GM18867 (cell line): ENCODE measurements around the gene EN2.

ENCODE experiments used
- ATAC-seq: cut with Tn5 transposase; IDR thresholded peaks from one replicate; pipeline ENCODE4 v1.9.1; 2021; ENCODE audit warnings: mild to moderate bottlenecking, moderate library complexity; ENCODE audit not compliant: unreplicated experiment

EN2 gene

DNA sequence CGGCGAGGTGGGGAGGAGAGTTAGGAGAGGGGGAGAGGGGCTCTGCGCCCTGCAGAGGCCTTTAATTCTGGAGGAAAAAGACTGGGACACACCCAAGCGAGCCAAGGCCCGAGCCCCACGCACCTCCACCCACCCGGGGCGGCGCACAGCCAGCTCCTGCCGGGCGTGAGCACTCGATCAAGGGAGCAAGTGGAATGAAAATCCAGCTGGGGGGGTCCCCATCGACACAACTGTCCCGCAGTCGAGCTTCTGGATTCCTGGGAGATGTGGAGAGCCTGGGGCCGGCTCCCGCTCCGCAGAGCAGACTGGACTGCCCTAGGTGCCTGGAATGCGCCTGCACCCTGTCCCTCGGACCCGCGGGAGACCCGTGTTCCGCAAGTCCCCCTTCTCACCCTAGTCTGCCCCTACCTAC is 7.4 kb upstream of the EN2 start:
- ATAC-seq = no peak

DNA sequence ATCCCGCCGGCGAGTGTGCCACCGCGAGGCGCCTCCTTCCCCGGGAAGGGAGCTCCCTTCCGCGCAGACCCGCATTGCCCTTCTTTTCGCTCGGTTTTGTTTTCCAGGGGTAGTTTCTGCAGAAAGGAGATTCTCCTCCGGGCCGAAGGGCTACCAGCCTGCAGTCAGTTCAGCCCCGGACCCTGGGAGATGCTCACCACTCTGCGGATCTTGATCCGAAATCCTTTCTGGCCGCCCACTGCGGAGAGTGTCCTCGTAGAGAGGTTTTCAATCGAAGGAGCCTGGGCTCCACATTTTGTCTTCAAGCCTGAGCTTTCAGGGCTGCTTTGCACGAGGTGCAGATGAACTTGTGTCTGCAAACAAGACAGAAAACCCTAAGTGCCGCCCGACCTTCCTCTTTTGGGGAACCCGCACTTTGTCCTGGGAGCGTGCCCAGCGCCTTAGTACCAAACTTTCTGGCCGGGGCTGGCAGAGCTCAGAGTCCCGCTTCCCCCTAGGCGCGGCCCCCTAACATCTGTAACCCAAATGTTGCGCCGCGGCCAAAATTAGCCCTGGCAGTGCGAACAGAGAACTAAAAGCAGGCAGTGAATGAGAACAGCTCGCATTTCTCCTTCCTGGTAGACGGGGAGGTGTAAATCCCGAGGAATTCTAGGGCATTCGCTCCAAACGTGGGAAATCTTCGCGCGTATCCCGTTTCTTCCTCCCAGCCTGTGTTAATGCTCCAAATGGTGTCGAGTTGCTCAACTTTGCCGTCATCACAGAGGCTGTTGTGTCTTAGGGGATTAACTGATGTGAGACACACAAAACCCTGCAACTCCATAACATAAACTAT is 6.7 kb upstream of the EN2 start:
- ATAC-seq = no peak

DNA sequence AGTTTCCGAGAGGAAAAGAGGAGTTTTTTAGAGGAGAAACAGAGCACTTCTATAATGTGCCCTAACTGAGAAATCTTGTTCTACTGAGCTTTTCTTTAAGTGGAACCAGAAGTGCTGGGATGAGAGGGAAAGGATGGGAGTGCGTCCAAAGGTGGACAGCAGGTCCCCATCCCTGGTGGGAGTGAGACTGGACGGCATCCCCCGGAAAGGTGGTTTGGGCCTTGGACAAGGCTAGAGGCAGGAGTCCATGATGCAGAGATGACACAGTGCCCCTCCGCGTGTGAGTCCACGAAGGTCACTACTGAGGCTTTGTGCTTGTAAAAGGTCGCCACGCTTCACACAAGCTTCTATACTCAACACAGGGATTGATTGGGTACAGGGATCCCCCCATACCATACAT is 6.1 kb upstream of the EN2 start:
- no peak for ATAC-seq

DNA sequence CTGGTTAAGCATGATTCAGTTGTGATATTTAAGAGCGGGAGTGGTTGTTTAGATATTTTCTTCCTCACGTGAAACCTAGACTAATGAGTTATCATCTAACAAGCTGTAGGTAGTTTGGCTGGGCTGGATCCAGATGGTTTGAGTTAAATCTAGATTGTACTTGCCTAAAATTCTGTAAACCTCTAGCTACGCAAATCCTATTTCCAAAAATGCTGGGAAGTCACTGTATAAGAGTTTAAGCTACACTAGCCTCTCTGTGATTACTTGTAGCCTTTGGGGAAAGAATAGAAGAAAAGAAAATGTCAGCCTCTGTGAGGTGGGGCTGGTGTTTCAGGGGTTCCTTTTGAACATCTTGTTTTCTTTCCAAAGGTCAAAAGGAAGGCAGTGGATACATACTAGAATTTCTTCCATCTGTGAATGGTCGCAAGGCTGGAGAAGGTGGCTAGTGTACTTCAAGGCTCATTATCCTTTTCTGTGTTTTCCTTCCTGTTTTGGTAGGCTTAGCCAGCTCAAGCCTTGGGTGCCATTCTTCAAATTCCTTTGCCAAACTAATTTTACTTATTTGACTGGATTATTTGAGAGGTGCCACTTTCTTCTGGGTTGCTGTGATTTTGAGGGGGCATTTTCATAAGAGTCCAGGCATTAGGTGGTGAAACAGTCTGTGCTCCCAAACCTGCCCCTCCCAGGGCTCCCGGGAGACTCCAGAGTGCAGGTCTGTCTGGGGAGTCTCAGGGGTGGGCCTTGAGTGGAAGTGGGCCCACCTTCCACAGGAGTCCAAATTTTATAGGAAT is 5.2 kb upstream of the EN2 start:
- ATAC-seq = no peak

DNA sequence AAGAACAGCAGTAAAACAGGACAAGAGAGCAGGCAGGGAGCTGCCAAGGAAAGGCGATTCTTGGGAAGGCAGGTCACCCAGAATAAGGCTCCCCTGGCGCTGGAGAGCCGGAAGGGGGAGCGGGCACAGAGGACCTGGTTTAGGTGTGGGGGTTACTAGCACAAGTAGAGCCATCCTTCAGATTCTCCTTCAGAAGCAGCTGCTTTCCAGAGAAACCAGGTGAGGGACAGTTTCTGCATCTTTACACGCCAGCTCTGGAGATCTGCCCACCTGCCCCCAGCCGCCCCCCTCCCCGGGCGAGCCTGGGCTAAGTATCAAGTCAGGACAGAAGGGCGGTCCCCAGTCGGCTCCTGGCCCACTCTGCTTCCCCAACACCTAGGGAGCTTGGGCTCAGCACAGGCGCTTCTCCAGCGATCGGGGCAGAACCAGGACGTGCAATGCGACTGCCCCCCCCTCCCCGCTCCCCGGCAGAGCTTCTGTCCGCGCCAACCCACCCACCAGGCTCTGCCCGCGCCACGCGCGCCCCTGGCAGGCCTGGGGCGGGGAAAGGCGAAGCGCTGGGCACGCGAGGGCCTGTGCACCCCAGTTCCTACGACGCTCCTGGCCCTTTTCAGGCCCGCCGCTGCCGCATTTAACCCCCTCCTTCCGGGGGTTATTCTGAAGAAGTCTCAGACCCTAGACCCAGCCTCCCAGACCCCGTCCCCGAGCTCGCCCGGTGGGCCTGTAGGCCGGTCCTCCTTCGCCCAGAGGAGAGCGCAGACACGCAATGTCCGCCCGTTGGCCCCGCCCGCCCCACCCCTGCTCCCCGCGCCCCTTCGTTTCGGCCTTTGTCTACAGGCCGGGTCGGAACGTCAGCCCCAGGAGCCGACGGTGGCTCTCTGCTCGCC is 4.4 kb upstream of the EN2 start:
- ATAC-seq = no peak

DNA sequence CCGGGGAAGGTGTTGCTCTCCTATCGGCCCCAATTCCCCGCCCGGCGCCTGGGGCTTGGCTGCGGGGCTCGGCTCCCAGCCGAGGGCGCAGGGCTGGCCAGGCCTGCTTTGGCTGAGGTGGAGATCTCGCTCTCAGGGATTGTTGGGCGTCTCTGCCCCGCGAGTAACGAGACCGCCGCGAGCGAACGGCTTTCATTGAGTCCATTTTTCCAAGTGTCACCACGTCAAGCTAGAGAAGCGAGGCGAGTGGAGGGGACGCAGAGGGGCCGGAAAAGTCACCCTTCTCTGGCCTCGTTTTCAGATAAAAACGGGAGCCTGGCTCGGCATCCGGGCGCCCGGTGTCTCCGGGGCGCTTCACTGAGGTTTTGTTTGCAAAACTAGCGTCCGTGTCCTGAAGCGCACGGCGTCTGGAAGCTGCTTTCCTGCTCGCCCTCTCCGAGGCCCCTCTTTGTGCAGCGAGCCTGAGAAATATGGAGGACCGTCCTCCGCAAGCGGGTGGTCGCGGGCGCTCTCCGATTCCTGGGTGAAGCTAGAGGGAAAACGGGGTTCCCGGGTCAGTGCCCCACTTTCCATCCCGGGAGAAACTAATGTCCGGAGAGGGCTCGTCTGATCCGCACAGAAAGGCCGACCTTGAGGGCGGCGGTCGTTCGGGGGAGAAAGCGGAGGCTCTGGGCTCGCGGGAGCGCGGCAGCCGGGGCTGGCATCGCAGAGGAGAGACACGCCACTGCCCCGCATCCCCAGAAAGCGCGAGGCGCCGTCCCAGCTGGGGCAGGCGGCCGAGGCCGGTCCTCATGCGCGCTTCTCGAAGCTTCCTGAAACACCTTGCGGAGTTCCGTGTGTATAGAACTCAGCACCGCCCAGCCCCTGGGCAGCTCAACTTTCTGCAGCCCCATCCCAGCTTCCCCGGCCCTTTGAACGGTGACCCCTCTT is 3.5 kb upstream of the EN2 start:
- ATAC-seq = no peak

DNA sequence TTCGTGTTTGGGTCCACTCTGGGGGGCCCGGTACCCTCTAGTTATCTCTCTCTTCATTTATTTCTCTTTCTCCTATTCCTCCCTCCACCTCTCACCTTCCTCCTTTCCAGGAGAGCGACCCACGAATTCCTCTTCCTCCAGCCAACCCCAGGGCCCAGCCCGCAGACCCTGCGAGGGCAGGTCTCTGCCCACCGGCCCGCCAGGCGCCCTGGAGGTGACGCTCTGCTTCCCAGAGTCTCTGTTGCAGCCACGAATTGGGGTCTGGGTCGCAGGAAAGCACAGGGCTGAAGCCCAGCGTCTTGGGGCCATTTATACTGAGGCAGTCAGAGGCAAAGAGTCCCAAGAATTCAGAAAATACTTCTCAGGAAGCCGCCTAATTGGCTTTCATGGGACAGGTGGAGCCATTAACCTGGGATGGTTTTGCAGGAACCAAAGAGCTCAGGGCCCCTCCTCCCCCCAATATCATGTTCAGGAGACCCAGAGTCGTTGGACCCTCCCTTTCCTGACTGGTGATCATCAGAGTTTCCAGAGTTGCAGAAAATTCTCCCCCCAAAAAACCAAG is 2.7 kb upstream of the EN2 start:
- ATAC-seq = no peak

DNA sequence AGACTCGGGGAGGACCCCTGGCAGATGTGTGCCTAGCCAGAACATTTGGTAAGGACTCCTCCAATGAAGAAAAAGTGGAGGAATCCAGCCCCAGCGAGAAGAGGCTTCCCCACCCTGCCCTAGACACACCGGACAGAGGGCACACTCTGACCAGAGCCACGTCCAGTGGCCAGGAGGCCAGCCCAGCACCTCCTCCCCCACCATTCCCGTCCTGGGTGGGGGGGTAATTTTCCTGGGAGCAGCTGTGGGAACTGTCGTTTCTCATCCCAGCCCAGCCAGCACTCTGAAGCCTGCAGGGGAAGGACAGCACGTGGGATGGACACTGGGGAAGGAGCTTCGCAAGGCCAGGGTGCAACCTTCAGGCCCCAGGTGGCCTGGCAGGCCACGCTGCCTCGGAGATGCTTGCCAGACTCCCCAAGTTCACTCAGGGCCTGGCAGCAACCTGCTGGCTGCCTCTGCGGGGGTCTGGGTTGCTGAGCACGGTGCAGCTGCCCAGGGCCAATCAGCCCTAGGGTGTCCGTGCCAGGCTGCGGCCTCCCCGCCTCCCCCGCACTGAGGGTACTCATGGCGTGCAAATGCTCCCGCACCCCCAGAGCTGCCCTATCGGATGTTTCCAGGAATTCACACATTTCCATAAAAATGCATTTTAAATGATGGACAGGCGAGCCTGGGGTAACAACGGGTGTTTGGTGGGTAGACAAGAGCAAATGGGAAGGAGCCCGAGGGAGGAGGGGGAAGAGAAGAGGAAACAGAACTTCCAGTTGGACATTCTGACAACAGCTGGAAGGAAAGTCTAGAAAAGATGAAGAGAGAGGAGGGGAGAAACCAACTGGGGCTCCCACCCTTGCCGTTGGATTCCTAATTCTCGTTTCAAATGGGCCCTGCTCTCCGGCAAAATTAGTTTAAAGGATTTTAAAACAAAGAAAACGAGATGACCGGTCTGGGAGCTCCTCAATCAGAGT is 1.9 kb upstream of the EN2 start:
- no peak for ATAC-seq

DNA sequence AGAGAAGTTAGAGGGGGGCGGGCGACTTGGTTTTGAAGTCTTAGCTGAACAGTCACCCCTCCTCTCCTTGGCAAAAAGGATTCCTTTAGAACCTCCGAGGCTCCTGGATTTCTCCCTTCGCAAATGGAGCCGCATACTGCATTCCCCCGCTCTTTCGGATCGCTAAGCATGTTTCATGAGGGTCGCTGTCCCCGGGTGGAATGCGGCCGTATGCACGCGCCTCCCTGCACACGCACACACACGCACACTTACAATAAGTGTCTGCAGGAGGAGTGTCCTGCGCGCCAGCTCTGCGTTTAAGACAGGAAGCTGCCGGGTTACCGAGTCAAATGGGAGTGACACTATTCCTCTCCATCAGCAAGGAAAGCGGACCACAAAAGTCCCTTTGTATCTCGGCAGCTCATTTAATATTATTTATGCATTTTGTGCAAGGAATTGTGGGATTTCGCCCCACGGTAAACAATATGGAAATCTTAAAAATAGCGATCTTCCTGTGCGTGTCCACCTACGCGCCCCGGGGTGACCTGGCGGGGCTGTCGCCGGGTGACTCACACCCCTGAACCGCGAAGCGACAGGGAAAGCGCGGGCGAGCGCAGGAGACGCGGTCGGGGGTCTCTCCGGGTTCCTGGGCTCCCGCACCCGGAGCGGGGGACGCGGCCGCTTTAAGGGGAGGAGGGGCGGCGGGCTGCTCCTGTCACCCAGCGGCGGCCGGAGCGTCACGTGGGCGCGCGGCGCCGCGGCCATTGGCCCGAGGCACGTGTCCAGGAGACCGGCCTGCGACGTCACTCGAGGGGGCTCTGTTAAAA is 988 bp upstream of the EN2 start:
- no peak for ATAC-seq

DNA sequence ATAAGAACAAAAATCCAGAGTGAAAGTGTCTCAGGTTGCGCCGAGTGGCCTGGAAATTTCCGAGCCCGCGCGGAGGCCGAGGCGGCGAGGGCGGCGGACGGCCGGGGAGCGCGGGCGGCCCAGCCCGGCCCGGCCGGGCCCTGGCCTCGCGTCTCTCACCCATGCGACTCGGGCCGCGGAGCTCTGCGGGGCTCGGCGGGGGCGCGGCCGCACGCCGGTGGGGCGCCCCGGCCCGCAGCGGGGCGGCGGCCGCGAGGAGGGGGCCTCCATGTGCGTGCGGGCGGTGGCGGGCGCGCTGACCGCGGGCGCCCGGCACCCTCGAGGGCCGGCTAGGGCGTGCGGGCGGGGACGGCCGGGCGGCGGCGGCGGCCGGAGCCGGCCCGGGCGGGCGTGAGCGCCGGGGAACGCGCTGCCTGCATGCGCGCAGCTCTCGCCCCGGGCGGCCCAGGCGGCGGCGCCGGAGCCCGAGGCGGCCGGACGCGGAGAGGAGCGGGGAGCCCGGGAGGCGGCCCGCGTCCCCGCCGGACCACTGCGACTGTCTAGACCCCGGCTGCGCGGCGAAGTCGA is 302 bp upstream of the EN2 start:
- no peak for ATAC-seq

DNA sequence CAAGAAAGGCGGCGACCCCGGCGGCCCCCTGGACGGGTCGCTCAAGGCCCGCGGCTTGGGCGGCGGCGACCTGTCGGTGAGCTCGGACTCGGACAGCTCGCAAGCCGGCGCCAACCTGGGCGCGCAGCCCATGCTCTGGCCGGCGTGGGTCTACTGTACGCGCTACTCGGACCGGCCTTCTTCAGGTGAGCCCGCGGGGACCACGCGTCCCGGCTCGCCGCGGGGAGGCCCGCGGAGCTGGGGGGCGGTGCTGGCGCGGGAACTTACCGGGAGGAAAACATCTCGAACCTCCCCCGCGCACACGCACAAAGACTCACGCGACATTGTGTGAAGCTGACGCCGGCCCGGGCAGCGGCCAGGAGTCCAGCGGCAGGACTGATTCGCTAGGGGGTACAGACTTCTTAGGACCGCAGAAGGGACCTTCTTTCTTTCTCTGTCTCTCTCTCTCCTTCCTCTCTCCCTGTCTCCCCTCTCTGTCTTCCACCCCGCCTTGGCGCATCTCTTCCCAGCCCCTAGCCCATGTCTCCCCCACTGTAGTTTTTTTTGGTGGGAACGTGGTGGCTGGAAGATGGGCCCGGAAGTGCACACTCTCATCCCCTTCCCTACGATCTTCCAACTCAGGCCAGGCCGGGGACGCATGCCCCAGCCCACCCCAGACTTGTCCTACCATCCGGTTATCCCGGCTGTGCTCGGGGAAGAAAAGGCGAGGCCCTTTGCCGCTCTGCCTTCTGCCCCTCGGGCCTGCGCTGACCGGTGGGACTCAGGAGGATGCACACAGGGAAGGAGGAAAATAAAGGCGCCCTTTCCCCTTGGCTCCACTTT is 1.2 kb downstream of the EN2 start:
- ATAC-seq = no peak

DNA sequence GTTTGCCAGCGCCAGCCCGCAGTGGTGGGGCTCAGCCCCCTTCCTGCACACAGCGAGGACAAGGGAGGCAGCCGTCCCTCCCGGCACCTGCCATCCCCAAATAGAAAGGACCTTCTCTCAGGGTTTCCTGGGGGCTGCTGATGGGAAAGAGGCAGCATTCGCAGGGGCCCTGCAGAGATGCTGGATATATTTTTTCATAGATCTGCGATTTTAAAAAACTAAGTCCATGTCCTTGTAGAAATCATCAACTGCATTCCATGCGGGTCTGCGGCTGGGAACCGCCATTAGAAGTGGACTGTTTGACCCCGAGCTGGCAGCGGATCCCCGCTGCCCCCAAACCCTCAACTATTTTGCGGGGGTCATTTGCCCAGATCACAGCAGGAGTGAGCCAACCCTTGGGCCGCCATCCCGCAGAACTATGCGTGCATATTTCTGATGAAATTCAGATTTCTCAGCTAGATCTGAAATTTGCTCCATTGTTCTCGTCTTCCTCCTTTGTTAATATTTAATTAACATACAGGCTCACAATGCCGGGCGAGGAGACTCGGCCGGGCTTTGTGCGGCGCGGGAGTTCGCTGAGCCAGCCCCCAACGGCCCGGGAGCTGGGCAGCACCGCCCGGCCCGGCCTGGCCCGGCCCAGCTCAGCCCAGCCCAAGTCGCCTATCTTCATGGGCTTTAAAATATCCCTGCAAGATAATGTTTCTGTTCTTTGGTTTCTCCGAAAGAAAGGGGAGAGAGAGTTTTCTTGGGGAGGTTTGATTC is 2.0 kb downstream of the EN2 start:
- no peak for ATAC-seq

DNA sequence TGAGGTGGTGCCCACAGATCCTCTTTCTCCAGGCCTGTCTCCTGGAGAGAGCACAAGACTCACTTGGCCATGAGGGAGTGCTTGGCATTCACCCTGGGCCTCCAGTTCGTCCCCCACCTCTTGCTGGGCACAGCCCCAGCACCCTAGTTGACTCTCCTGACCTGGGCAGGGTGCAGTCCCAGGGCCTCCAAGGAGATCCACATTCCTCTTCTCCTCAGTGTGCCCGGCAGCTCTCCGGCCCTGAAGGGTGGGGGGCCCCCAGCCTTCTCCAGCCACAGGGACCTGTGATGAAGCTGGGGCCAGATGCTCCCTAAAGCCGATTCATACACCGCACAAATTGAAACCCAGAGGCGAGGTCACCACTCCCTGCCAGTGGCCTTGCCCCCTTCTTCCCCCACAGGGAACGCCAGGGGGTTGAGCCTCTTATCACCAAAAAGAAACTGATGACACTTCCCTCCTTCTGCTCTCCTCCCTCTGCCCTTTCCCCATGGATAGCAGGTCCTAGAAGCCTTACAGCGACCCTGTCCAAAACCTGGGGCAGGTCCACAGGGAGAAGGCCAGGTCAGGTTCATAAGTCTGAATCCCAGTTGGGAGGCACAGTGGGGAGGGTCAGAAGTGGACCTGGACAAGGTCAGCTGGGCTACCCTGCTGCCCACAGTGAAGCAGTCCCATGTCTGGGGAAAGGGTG is 3.1 kb downstream of the EN2 start:
- ATAC-seq = no peak

DNA sequence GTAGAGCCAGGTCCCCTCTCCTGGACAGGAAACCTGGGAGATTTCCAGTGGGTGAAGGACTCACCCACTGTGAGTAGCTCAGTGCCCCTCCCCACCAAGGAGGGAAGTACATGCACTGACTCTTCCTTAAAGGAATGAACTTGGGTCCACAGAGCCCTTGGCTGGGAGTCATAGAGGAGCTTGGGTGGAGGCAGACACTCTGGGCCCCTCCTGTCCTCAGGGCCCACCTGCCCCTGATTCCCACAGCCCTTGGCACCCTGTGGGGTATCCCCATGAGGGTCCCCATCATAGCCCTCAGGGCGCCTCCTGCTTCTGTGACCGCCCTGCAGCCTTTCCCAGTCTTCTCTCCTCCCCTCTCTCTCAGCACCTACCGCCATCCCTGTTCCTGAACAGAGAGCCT is 3.7 kb downstream of the EN2 start:
- no peak for ATAC-seq

DNA sequence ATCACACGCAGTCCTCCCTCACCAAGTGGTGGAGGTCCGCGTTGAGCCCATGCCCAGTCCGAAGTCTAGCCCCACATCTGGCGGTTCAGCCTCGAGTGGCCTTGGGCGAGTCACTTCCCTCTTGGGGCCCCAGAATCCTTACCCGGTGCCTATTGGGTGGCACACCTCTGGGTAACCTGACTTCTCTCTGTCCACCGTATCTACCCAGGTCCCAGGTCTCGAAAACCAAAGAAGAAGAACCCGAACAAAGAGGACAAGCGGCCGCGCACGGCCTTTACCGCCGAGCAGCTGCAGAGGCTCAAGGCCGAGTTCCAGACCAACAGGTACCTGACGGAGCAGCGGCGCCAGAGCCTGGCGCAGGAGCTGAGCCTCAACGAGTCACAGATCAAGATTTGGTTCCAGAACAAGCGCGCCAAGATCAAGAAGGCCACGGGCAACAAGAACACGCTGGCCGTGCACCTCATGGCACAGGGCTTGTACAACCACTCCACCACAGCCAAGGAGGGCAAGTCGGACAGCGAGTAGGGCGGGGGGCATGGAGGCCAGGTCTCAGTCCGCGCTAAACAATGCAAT is 4.3 kb downstream of the EN2 start:
- ATAC-seq = no peak
